Activated naive CD8-positive, alpha-beta T cell treated with anti-CD3 and anti-CD28 coated beads, Interleukin-2, amount 50 U/mL, for 24 hours (primary cell): Measurements from ENCODE around the gene GLRA3.

Experiments used
- ATAC-seq: fragments of 150-1000 bp; cut with Tn5 transposase; one replicate; pipeline ENCODE4 v1.10.0; 2021
- DNase-seq: peaks from one replicate; pipeline ENCODE4 v3.0.0; 2021
- H3K27ac Mint-ChIP-seq: one replicate; pipeline ENCODE4 v1.8.0; 2021; ENCODE audit warnings: mild to moderate bottlenecking, mixed read lengths
- H3K27me3 Mint-ChIP-seq: one replicate; pipeline ENCODE4 v1.8.0; 2021; ENCODE audit warnings: mixed read lengths
- H3K36me3 Mint-ChIP-seq: one replicate; pipeline ENCODE4 v1.8.0; 2021; ENCODE audit warnings: low read depth, mixed read lengths
- H3K4me1 Mint-ChIP-seq: one replicate; pipeline ENCODE4 v1.8.0; 2021; ENCODE audit warnings: mixed read lengths
- H3K4me3 Mint-ChIP-seq: one replicate; pipeline ENCODE4 v1.8.0; 2021; ENCODE audit warnings: mild to moderate bottlenecking, moderate library complexity, mixed read lengths
- H3K9me3 Mint-ChIP-seq: one replicate; pipeline ENCODE4 v1.8.0; 2021; ENCODE audit warnings: mixed read lengths

Gene GLRA3

GRCh38 chr4:174764105-174764729 lies 64.8 kb downstream of the GLRA3 start:
- no peaks in the 10 kb centered on the region for H3K36me3 Mint-ChIP-seq
- DNase-seq (no peak), ATAC-seq (no peak)
- H3K27ac Mint-ChIP-seq, result no peak overlapping the region
- H3K4me1 Mint-ChIP-seq, result no peaks in the 10 kb centered on the region
- H3K27me3 Mint-ChIP-seq, result peaks cover 3% of the 10 kb centered on the region
- no peak overlapping the region for H3K4me3 Mint-ChIP-seq
- H3K9me3 Mint-ChIP-seq, result no peaks in the 10 kb centered on the region

GRCh38 chr4:174763454-174764104 lies 65.5 kb downstream of the GLRA3 start:
- no peak overlapping the region for H3K27ac Mint-ChIP-seq
- H3K36me3 Mint-ChIP-seq, result no peaks in the 10 kb centered on the region
- no peak for DNase-seq
- no peak overlapping the region for H3K4me3 Mint-ChIP-seq
- H3K27me3 Mint-ChIP-seq, result peaks cover 3% of the 10 kb centered on the region
- H3K9me3 Mint-ChIP-seq, result no peaks in the 10 kb centered on the region
- no peaks in the 10 kb centered on the region for H3K4me1 Mint-ChIP-seq
- no peak for ATAC-seq

- Mint-ChIP-seq H3K27ac (no peak overlapping the region), H3K36me3 (no peaks in the 10 kb centered on the region), H3K27me3 (peaks cover 3% of the 10 kb centered on the region), H3K4me3 (no peak overlapping the region), H3K4me1 (no peaks in the 10 kb centered on the region), H3K9me3 (no peaks in the 10 kb centered on the region)
- ATAC-seq (no peak), DNase-seq (no peak)
Measured at GRCh38 chr4:174761451-174761850, 67.6 kb downstream of the GLRA3 start.

- no peak overlapping the region for H3K27ac Mint-ChIP-seq
- H3K9me3 Mint-ChIP-seq, result no peaks in the 10 kb centered on the region
- no peak for DNase-seq
- no peak for ATAC-seq
- H3K27me3 Mint-ChIP-seq, result no peaks in the 10 kb centered on the region
- no peak overlapping the region for H3K4me3 Mint-ChIP-seq
- H3K4me1 Mint-ChIP-seq, result no peaks in the 10 kb centered on the region
- no peaks in the 10 kb centered on the region for H3K36me3 Mint-ChIP-seq
Measured at GRCh38 chr4:174757736-174758135, 71.3 kb downstream of the GLRA3 start.

GRCh38 chr4:174753021-174753420 lies 76.0 kb downstream of the GLRA3 start:
- Mint-ChIP-seq H3K36me3 (no peaks in the 10 kb centered on the region), H3K4me1 (no peaks in the 10 kb centered on the region), H3K9me3 (no peaks in the 10 kb centered on the region), H3K27ac (no peak overlapping the region), H3K27me3 (no peaks in the 10 kb centered on the region), H3K4me3 (no peak overlapping the region)
- DNase-seq (no peak), ATAC-seq (no peak)

- Mint-ChIP-seq H3K4me3 (no peak overlapping the region), H3K9me3 (no peaks in the 10 kb centered on the region), H3K36me3 (no peaks in the 10 kb centered on the region), H3K27ac (no peak overlapping the region), H3K27me3 (no peaks in the 10 kb centered on the region), H3K4me1 (no peaks in the 10 kb centered on the region)
- ATAC-seq, result no peak
- DNase-seq, result no peak
Measured at GRCh38 chr4:174752026-174752425, 77.0 kb downstream of the GLRA3 start.

- ATAC-seq, result no peak
- no peak overlapping the region for H3K4me3 Mint-ChIP-seq
- H3K4me1 Mint-ChIP-seq, result no peaks in the 10 kb centered on the region
- H3K27me3 Mint-ChIP-seq, result no peaks in the 10 kb centered on the region
- H3K27ac Mint-ChIP-seq, result no peak overlapping the region
- DNase-seq, result no peak
- H3K36me3 Mint-ChIP-seq, result no peaks in the 10 kb centered on the region
- H3K9me3 Mint-ChIP-seq, result peaks cover 6% of the 10 kb centered on the region
Measured at GRCh38 chr4:174749091-174749490, 80.0 kb downstream of the GLRA3 start.

GRCh38 chr4:174746710-174747109 lies 82.3 kb downstream of the GLRA3 start:
- no peak for DNase-seq
- H3K36me3 Mint-ChIP-seq, result no peaks in the 10 kb centered on the region
- H3K9me3 Mint-ChIP-seq, result peaks cover 6% of the 10 kb centered on the region
- H3K4me1 Mint-ChIP-seq, result no peaks in the 10 kb centered on the region
- no peak overlapping the region for H3K4me3 Mint-ChIP-seq
- H3K27ac Mint-ChIP-seq, result no peak overlapping the region
- no peak for ATAC-seq
- no peaks in the 10 kb centered on the region for H3K27me3 Mint-ChIP-seq

- ATAC-seq (no peak), DNase-seq (no peak)
- Mint-ChIP-seq H3K4me3 (no peak overlapping the region), H3K4me1 (no peaks in the 10 kb centered on the region), H3K9me3 (peaks cover 6% of the 10 kb centered on the region), H3K27ac (no peak overlapping the region), H3K27me3 (no peaks in the 10 kb centered on the region), H3K36me3 (no peaks in the 10 kb centered on the region)
Measured at GRCh38 chr4:174742561-174742960, 86.5 kb downstream of the GLRA3 start.

GRCh38 chr4:174739576-174739975 lies 89.5 kb downstream of the GLRA3 start:
- no peak overlapping the region for H3K4me3 Mint-ChIP-seq
- ATAC-seq (no peak), DNase-seq (no peak)
- H3K36me3 Mint-ChIP-seq, result no peaks in the 10 kb centered on the region
- peaks cover 3% of the 10 kb centered on the region for H3K9me3 Mint-ChIP-seq
- H3K4me1 Mint-ChIP-seq, result no peaks in the 10 kb centered on the region
- no peak overlapping the region for H3K27ac Mint-ChIP-seq
- no peaks in the 10 kb centered on the region for H3K27me3 Mint-ChIP-seq

- no peak overlapping the region for H3K4me3 Mint-ChIP-seq
- no peak for ATAC-seq
- H3K27ac Mint-ChIP-seq, result no peak overlapping the region
- no peaks in the 10 kb centered on the region for H3K36me3 Mint-ChIP-seq
- DNase-seq, result no peak
- no peaks in the 10 kb centered on the region for H3K27me3 Mint-ChIP-seq
- H3K9me3 Mint-ChIP-seq, result no peaks in the 10 kb centered on the region
- H3K4me1 Mint-ChIP-seq, result no peaks in the 10 kb centered on the region
Measured at GRCh38 chr4:174734181-174734580, 94.9 kb downstream of the GLRA3 start.

GRCh38 chr4:174717828-174718227 lies 111.2 kb downstream of the GLRA3 start:
- DNase-seq (no peak), ATAC-seq (no peak)
- no peaks in the 10 kb centered on the region for H3K9me3 Mint-ChIP-seq
- H3K36me3 Mint-ChIP-seq, result no peaks in the 10 kb centered on the region
- H3K27me3 Mint-ChIP-seq, result peaks cover 3% of the 10 kb centered on the region
- no peaks in the 10 kb centered on the region for H3K4me1 Mint-ChIP-seq
- no peak overlapping the region for H3K4me3 Mint-ChIP-seq
- no peak overlapping the region for H3K27ac Mint-ChIP-seq

- no peaks in the 10 kb centered on the region for H3K9me3 Mint-ChIP-seq
- DNase-seq, result no peak
- no peaks in the 10 kb centered on the region for H3K4me1 Mint-ChIP-seq
- H3K4me3 Mint-ChIP-seq, result no peak overlapping the region
- H3K27me3 Mint-ChIP-seq, result peaks cover 3% of the 10 kb centered on the region
- H3K36me3 Mint-ChIP-seq, result no peaks in the 10 kb centered on the region
- no peak for ATAC-seq
- no peak overlapping the region for H3K27ac Mint-ChIP-seq
Measured at GRCh38 chr4:174716986-174717770, 111.9 kb downstream of the GLRA3 start.

GRCh38 chr4:174714393-174715211 lies 114.4 kb downstream of the GLRA3 start:
- peaks cover 3% of the 10 kb centered on the region for H3K27me3 Mint-ChIP-seq
- DNase-seq, result peak; percentile 4
- no peak overlapping the region for H3K27ac Mint-ChIP-seq
- no peaks in the 10 kb centered on the region for H3K36me3 Mint-ChIP-seq
- ATAC-seq, result no peak
- H3K9me3 Mint-ChIP-seq, result no peaks in the 10 kb centered on the region
- H3K4me3 Mint-ChIP-seq, result no peak overlapping the region
- H3K4me1 Mint-ChIP-seq, result no peaks in the 10 kb centered on the region
